ENCODE results near the gene NSD2. TPM values are rescaled to one million over a fixed set of nuclear protein-coding genes. Genes with fewer than 3 reads are reported as not detected.

NSD2 gene
- total and polyA plus RNA-seq, 5 donors from 2014 or later: 5.9 to 95.8 (median 7.3) TPM

GRCh38 chr4:1862055-1862911, 8.9 kb upstream of the NSD2 start:
- Histone ChIP-seq H3K36me3 (ENCODE audit: control insufficient read depth, insufficient read depth, low read length) (no peaks in the 10 kb centered on the region), H3K27me3 (ENCODE audit: control insufficient read depth, insufficient read depth, low read length) (no peaks in the 10 kb centered on the region), H3K4me3 (ENCODE audit: low read depth, low read length) (peak overlapping the region; percentile 32), H3K27ac (ENCODE audit: insufficient read depth, low read length, poor library complexity, severe bottlenecking) (peak overlapping the region; percentile 25), H3K9me3 (ENCODE audit: control insufficient read depth in 2 of 2, low read length in 2 of 2) (no peaks in the 10 kb centered on the region), H3K4me1 (ENCODE audit: control insufficient read depth, insufficient read depth, low read length, poor library complexity, severe bottlenecking) (peaks cover 18% of the 10 kb centered on the region)
- peak in 2 of 3 donors; percentile 12 to 58 for DNase-seq
- H3K4me1 Mint-ChIP-seq: peaks cover 4 to 28% (median 14%) of the 10 kb centered on the region in 4 donors
- peak overlapping the region; percentile 82 to 93 (median 88) for H3K4me3 Mint-ChIP-seq
- no peaks in the 10 kb centered on the region for H3K27me3 Mint-ChIP-seq
- H3K27ac Mint-ChIP-seq: peak overlapping the region; percentile 71 to 89 (median 88)
- peak; percentile 33 to 47 for ATAC-seq (ENCODE audit: low read depth in 2 of 2)
- H3K9me3 Mint-ChIP-seq: no peaks in the 10 kb centered on the region
- no peaks in the 10 kb centered on the region for H3K36me3 Mint-ChIP-seq

GRCh38 chr4:1862961-1863296, 8.3 kb upstream of the NSD2 start:
- Histone ChIP-seq H3K4me1 (ENCODE audit: control insufficient read depth, insufficient read depth, low read length, poor library complexity, severe bottlenecking) (peaks cover 17% of the 10 kb centered on the region), H3K27ac (ENCODE audit: insufficient read depth, low read length, poor library complexity, severe bottlenecking) (no peak overlapping the region), H3K27me3 (ENCODE audit: control insufficient read depth, insufficient read depth, low read length) (no peaks in the 10 kb centered on the region), H3K9me3 (ENCODE audit: control insufficient read depth in 2 of 2, low read length in 2 of 2) (no peaks in the 10 kb centered on the region), H3K4me3 (ENCODE audit: low read depth, low read length) (peak overlapping the region; percentile 32), H3K36me3 (ENCODE audit: control insufficient read depth, insufficient read depth, low read length) (no peaks in the 10 kb centered on the region)
- Mint-ChIP-seq H3K27me3 (no peaks in the 10 kb centered on the region), H3K36me3 (no peaks in the 10 kb centered on the region), H3K4me1 (peaks cover 4 to 24% (median 13%) of the 10 kb centered on the region in 4 donors), H3K4me3 (peak overlapping the region; percentile 73 to 90 (median 81)), H3K27ac (peak overlapping the region; percentile 80 to 89 (median 88)), H3K9me3 (no peaks in the 10 kb centered on the region)
- ATAC-seq (ENCODE audit: low read depth in 2 of 2): no peak
- DNase-seq: no peak

- Mint-ChIP-seq H3K9me3 (no peaks in the 10 kb centered on the region), H3K4me3 (peak overlapping the region in 3 of 4 donors; percentile 73 to 82 (median 80)), H3K27me3 (no peaks in the 10 kb centered on the region), H3K27ac (peak overlapping the region in 2 of 3 donors; percentile 88 to 89), H3K36me3 (no peaks in the 10 kb centered on the region), H3K4me1 (peaks cover 4 to 24% (median 13%) of the 10 kb centered on the region in 4 donors)
- H3K4me3 ChIP-seq (ENCODE audit: low read depth, low read length): no peak overlapping the region
- peaks cover 17% of the 10 kb centered on the region for H3K4me1 ChIP-seq (ENCODE audit: control insufficient read depth, insufficient read depth, low read length, poor library complexity, severe bottlenecking)
- H3K9me3 ChIP-seq (ENCODE audit: control insufficient read depth in 2 of 2, low read length in 2 of 2): no peaks in the 10 kb centered on the region
- H3K27ac ChIP-seq (ENCODE audit: insufficient read depth, low read length, poor library complexity, severe bottlenecking): no peak overlapping the region
- no peaks in the 10 kb centered on the region for H3K27me3 ChIP-seq (ENCODE audit: control insufficient read depth, insufficient read depth, low read length)
- no peaks in the 10 kb centered on the region for H3K36me3 ChIP-seq (ENCODE audit: control insufficient read depth, insufficient read depth, low read length)
- ATAC-seq (ENCODE audit: low read depth in 2 of 2): no peak
- no peak for DNase-seq
These were observed 7.7 kb upstream of the NSD2 start for GRCh38 chr4:1863297-1864033.

- H3K4me3 Mint-ChIP-seq: no peak overlapping the region
- peaks cover 4 to 22% (median 13%) of the 10 kb centered on the region in 4 donors for H3K4me1 Mint-ChIP-seq
- no peaks in the 10 kb centered on the region for H3K27me3 Mint-ChIP-seq
- no peaks in the 10 kb centered on the region for H3K9me3 Mint-ChIP-seq
- DNase-seq (no peak), ATAC-seq (ENCODE audit: low read depth in 2 of 2) (no peak)
- H3K36me3 Mint-ChIP-seq: no peaks in the 10 kb centered on the region
- Histone ChIP-seq H3K4me3 (ENCODE audit: low read depth, low read length) (no peak overlapping the region), H3K4me1 (ENCODE audit: control insufficient read depth, insufficient read depth, low read length, poor library complexity, severe bottlenecking) (peaks cover 17% of the 10 kb centered on the region), H3K9me3 (ENCODE audit: control insufficient read depth in 2 of 2, low read length in 2 of 2) (no peaks in the 10 kb centered on the region), H3K27ac (ENCODE audit: insufficient read depth, low read length, poor library complexity, severe bottlenecking) (no peak overlapping the region), H3K27me3 (ENCODE audit: control insufficient read depth, insufficient read depth, low read length) (no peaks in the 10 kb centered on the region), H3K36me3 (ENCODE audit: control insufficient read depth, insufficient read depth, low read length) (no peaks in the 10 kb centered on the region)
- peak overlapping the region in 1 of 3 donors; percentile 38 for H3K27ac Mint-ChIP-seq
These were observed 6.9 kb upstream of the NSD2 start for GRCh38 chr4:1864076-1865008.

- H3K27ac Mint-ChIP-seq: no peak overlapping the region
- ATAC-seq (ENCODE audit: low read depth in 2 of 2): no peak
These were observed 5.0 kb upstream of the NSD2 start for GRCh38 chr4:1866189-1866661.

GRCh38 chr4:1868293-1868692, 2.9 kb upstream of the NSD2 start:
- H3K4me1 ChIP-seq (ENCODE audit: control insufficient read depth, insufficient read depth, low read length, poor library complexity, severe bottlenecking): peaks cover 14% of the 10 kb centered on the region
- H3K27me3 Mint-ChIP-seq: no peaks in the 10 kb centered on the region
- no peak overlapping the region for H3K27ac ChIP-seq (ENCODE audit: insufficient read depth, low read length, poor library complexity, severe bottlenecking)
- H3K27me3 ChIP-seq (ENCODE audit: control insufficient read depth, insufficient read depth, low read length): no peaks in the 10 kb centered on the region
- no peak overlapping the region for H3K4me3 ChIP-seq (ENCODE audit: low read depth, low read length)
- H3K4me3 Mint-ChIP-seq: peak overlapping the region in 3 of 4 donors; percentile 33 to 88 (median 40)
- no peaks in the 10 kb centered on the region for H3K9me3 ChIP-seq (ENCODE audit: control insufficient read depth in 2 of 2, low read length in 2 of 2)
- H3K4me1 Mint-ChIP-seq: peaks cover 8 to 24% (median 18%) of the 10 kb centered on the region in 4 donors
- no peaks in the 10 kb centered on the region for H3K36me3 Mint-ChIP-seq
- H3K36me3 ChIP-seq (ENCODE audit: control insufficient read depth, insufficient read depth, low read length): no peaks in the 10 kb centered on the region
- DNase-seq (no peak), ATAC-seq (ENCODE audit: low read depth in 2 of 2) (no peak)
- peaks cover 0 to 1% (median 0%) of the 10 kb centered on the region in 7 donors for H3K9me3 Mint-ChIP-seq
- no peak overlapping the region for H3K27ac Mint-ChIP-seq

More at GRCh38 chr4:1866189-1866661, 5.0 kb upstream of the NSD2 start:
- Histone ChIP-seq H3K27me3 (ENCODE audit: control insufficient read depth, insufficient read depth, low read length) (no peaks in the 10 kb centered on the region), H3K4me1 (ENCODE audit: control insufficient read depth, insufficient read depth, low read length, poor library complexity, severe bottlenecking) (peaks cover 24% of the 10 kb centered on the region), H3K4me3 (ENCODE audit: low read depth, low read length) (no peak overlapping the region), H3K36me3 (ENCODE audit: control insufficient read depth, insufficient read depth, low read length) (no peaks in the 10 kb centered on the region), H3K27ac (ENCODE audit: insufficient read depth, low read length, poor library complexity, severe bottlenecking) (no peak overlapping the region), H3K9me3 (ENCODE audit: control insufficient read depth in 2 of 2, low read length in 2 of 2) (no peaks in the 10 kb centered on the region)
- no peak overlapping the region for H3K4me3 Mint-ChIP-seq
- no peaks in the 10 kb centered on the region for H3K27me3 Mint-ChIP-seq
- no peaks in the 10 kb centered on the region for H3K36me3 Mint-ChIP-seq
- no peaks in the 10 kb centered on the region for H3K9me3 Mint-ChIP-seq
- peaks cover 10 to 27% (median 18%) of the 10 kb centered on the region in 4 donors for H3K4me1 Mint-ChIP-seq
- DNase-seq: no peak

GRCh38 chr4:1868912-1869311, 2.3 kb upstream of the NSD2 start:
- no peaks in the 10 kb centered on the region for H3K9me3 ChIP-seq (ENCODE audit: control insufficient read depth in 2 of 2, low read length in 2 of 2)
- H3K4me1 Mint-ChIP-seq: peaks cover 12 to 27% (median 20%) of the 10 kb centered on the region in 4 donors
- H3K4me1 ChIP-seq (ENCODE audit: control insufficient read depth, insufficient read depth, low read length, poor library complexity, severe bottlenecking): peaks cover 19% of the 10 kb centered on the region
- peak overlapping the region; percentile 96 for H3K27ac ChIP-seq (ENCODE audit: insufficient read depth, low read length, poor library complexity, severe bottlenecking)
- H3K36me3 Mint-ChIP-seq: no peaks in the 10 kb centered on the region
- H3K27ac Mint-ChIP-seq: peak overlapping the region in 1 of 3 donors; percentile 95
- H3K27me3 ChIP-seq (ENCODE audit: control insufficient read depth, insufficient read depth, low read length): no peaks in the 10 kb centered on the region
- H3K4me3 ChIP-seq (ENCODE audit: low read depth, low read length): no peak overlapping the region
- no peaks in the 10 kb centered on the region for H3K27me3 Mint-ChIP-seq
- peak overlapping the region; percentile 43 to 90 (median 88) for H3K4me3 Mint-ChIP-seq
- peaks cover 0 to 1% (median 0%) of the 10 kb centered on the region in 7 donors for H3K9me3 Mint-ChIP-seq
- DNase-seq (no peak), ATAC-seq (ENCODE audit: low read depth in 2 of 2) (no peak)
- H3K36me3 ChIP-seq (ENCODE audit: control insufficient read depth, insufficient read depth, low read length): no peaks in the 10 kb centered on the region

Data from CD4-positive, CD25-positive, alpha-beta regulatory T cell (primary cell).